ENCODE data around the gene DLX1. TPM values are rescaled to one million over a fixed set of nuclear protein-coding genes. Genes with fewer than 3 reads are reported as not detected.
"Not testable (repeated sequence)": the region's sequence is repeated elsewhere in the genome, so short reads cannot be mapped to it uniquely, and the experiment has no call there.

Gene DLX1
- polyA plus RNA-seq, 5 donors, result 0.16 to 0.34 (median 0.26) TPM; not detected in 1

- no peak for DNase-seq
Observed at GRCh38 chr2:172063446-172063845, 21.9 kb upstream of the DLX1 start.

GRCh38 chr2:172065111-172065510, 20.2 kb upstream of the DLX1 start:
- DNase-seq, result no peak

GRCh38 chr2:172066394-172066886, 18.9 kb upstream of the DLX1 start:
- DNase-seq, result no peak

- DNase-seq, result not testable (repeated sequence)
Observed at GRCh38 chr2:172067905-172068304, 17.4 kb upstream of the DLX1 start.

- no peak for DNase-seq
Observed at GRCh38 chr2:172070936-172071335, 14.4 kb upstream of the DLX1 start.

- no peak for DNase-seq
Observed at GRCh38 chr2:172072303-172072702, 13.0 kb upstream of the DLX1 start.

GRCh38 chr2:172072706-172073105, 12.6 kb upstream of the DLX1 start:
- DNase-seq, result no peak

- no peak for DNase-seq
Observed at GRCh38 chr2:172073518-172073917, 11.8 kb upstream of the DLX1 start.

GRCh38 chr2:172074254-172074653, 11.1 kb upstream of the DLX1 start:
- DNase-seq, result no peak

- no peak for DNase-seq
Observed at GRCh38 chr2:172079416-172079815, 5.9 kb upstream of the DLX1 start.

GRCh38 chr2:172079838-172080640, 5.3 kb upstream of the DLX1 start:
- peak in 1 of 2 donors; percentile 4 for DNase-seq

GRCh38 chr2:172080641-172081220, 4.6 kb upstream of the DLX1 start:
- peak in 1 of 2 donors; percentile 8 for DNase-seq

GRCh38 chr2:172081221-172082022, 3.9 kb upstream of the DLX1 start:
- DNase-seq, result peak in 1 of 2 donors; percentile 27

- DNase-seq, result peak in 1 of 2 donors; percentile 8
Observed at GRCh38 chr2:172082105-172082943, 3.0 kb upstream of the DLX1 start.

- peak in 1 of 2 donors; percentile 5 for DNase-seq
Observed at GRCh38 chr2:172082944-172083627, 2.2 kb upstream of the DLX1 start.

- DNase-seq, result peak in 1 of 2 donors; percentile 15
Observed at GRCh38 chr2:172083628-172084394, 1.5 kb upstream of the DLX1 start.

- DNase-seq, result peak in 1 of 2 donors; percentile 3
Observed at GRCh38 chr2:172084395-172084644, 987 bp upstream of the DLX1 start.

GRCh38 chr2:172084645-172085459, 455 bp upstream of the DLX1 start:
- peak; percentile 74 to 80 for DNase-seq

All from right lung (tissue), 5 donors.